Activated naive CD4-positive, alpha-beta T cell treated with anti-CD3 and anti-CD28 coated beads, Interleukin-2, amount 50 U/mL, for 72 hours (primary cell): ENCODE results near the gene RTN4R. TPM values are rescaled to one million over a fixed set of nuclear protein-coding genes. Genes with fewer than 3 reads are reported as not detected.
"Not testable (repeated sequence)": the region's sequence is repeated elsewhere in the genome, so short reads cannot be mapped to it uniquely, and the experiment has no call there.

Experiments used
- ATAC-seq, 2 donors: fragments of 150-1000 bp; cut with Tn5 transposase; 2 replicates each; pipeline ENCODE4 v1.10.0; 2021; ENCODE audit warnings: mild to moderate bottlenecking in 2 of 2, moderate library complexity in 2 of 2
- DNase-seq, 2 donors: peaks; one replicate each; pipeline ENCODE4 v3.0.0; 2021 to 2022; ENCODE audit warnings: low spot score in 2 of 2
- H3K27ac Mint-ChIP-seq, 2 donors: one replicate each; pipeline ENCODE4 v1.8.0; 2022; ENCODE audit warnings: mild to moderate bottlenecking in 2 of 2, mixed read lengths in 2 of 2
- H3K36me3 Mint-ChIP-seq, 2 donors: one replicate each; pipeline ENCODE4 v1.8.0; 2022; ENCODE audit warnings: mixed read lengths in 2 of 2
- H3K9me3 Mint-ChIP-seq, 2 donors: one replicate each; pipeline ENCODE4 v1.8.0; 2022; ENCODE audit warnings: mixed read lengths in 2 of 2
- total RNA-seq, 2 donors: library from RNA; stranded (reverse); gene quantifications; one replicate each; pipeline ENCODE4 v1.2.3, GENCODE V29; 2022

The RTN4R gene
- total RNA-seq, 2 donors from 2014 or later = 1.1 to 2.2 TPM

- ATAC-seq = no peak
- DNase-seq = no peak
Measured at GRCh38 chr22:20267441-20268278, 458 bp downstream of the RTN4R start.

GRCh38 chr22:20266667-20267440 lies 1.3 kb downstream of the RTN4R start:
- H3K36me3 Mint-ChIP-seq, ATAC-seq, H3K27ac Mint-ChIP-seq, DNase-seq, H3K9me3 Mint-ChIP-seq: not testable (repeated sequence)

More at GRCh38 chr22:20267441-20268278, 458 bp downstream of the RTN4R start:
- Mint-ChIP-seq H3K36me3 (no peaks in the 10 kb centered on the region), H3K9me3 (no peaks in the 10 kb centered on the region), H3K27ac (no peak overlapping the region)

GRCh38 chr22:20265772-20266666 lies 2.1 kb downstream of the RTN4R start:
- not testable (repeated sequence) for ATAC-seq, H3K27ac Mint-ChIP-seq, H3K36me3 Mint-ChIP-seq, H3K9me3 Mint-ChIP-seq, DNase-seq

GRCh38 chr22:20264614-20265452 lies 3.3 kb downstream of the RTN4R start:
- Mint-ChIP-seq H3K9me3 (no peaks in the 10 kb centered on the region), H3K36me3 (no peaks in the 10 kb centered on the region), H3K27ac (no peak overlapping the region)
- no peak for ATAC-seq
- no peak for DNase-seq

GRCh38 chr22:20263404-20264281 lies 4.5 kb downstream of the RTN4R start:
- not testable (repeated sequence) for H3K27ac Mint-ChIP-seq, ATAC-seq, DNase-seq, H3K36me3 Mint-ChIP-seq, H3K9me3 Mint-ChIP-seq

GRCh38 chr22:20262582-20263147 lies 5.5 kb downstream of the RTN4R start:
- DNase-seq (no peak), ATAC-seq (no peak)
- Mint-ChIP-seq H3K9me3 (no peaks in the 10 kb centered on the region), H3K27ac (no peak overlapping the region), H3K36me3 (no peaks in the 10 kb centered on the region)

- H3K36me3 Mint-ChIP-seq = no peaks in the 10 kb centered on the region
Measured at GRCh38 chr22:20261848-20262581, 6.1 kb downstream of the RTN4R start.

GRCh38 chr22:20260071-20260765 lies 7.9 kb downstream of the RTN4R start:
- Mint-ChIP-seq H3K36me3 (no peaks in the 10 kb centered on the region), H3K27ac (no peak overlapping the region), H3K9me3 (no peaks in the 10 kb centered on the region)
- ATAC-seq (no peak), DNase-seq (no peak)

More at GRCh38 chr22:20261848-20262581, 6.1 kb downstream of the RTN4R start:
- DNase-seq = no peak
- Mint-ChIP-seq H3K9me3 (no peaks in the 10 kb centered on the region), H3K27ac (no peak overlapping the region)
- ATAC-seq = no peak

- Mint-ChIP-seq H3K36me3 (no peaks in the 10 kb centered on the region), H3K27ac (no peak overlapping the region), H3K9me3 (no peaks in the 10 kb centered on the region)
- ATAC-seq = no peak
- DNase-seq = no peak
Measured at GRCh38 chr22:20259327-20259688, 8.8 kb downstream of the RTN4R start.

GRCh38 chr22:20258584-20259326 lies 9.4 kb downstream of the RTN4R start:
- H3K27ac Mint-ChIP-seq = no peak overlapping the region

GRCh38 chr22:20258021-20258299 lies 10.2 kb downstream of the RTN4R start:
- no peak overlapping the region for H3K27ac Mint-ChIP-seq
- H3K9me3 Mint-ChIP-seq = no peaks in the 10 kb centered on the region
- ATAC-seq = no peak
- no peak for DNase-seq
- H3K36me3 Mint-ChIP-seq = no peaks in the 10 kb centered on the region

More at GRCh38 chr22:20258584-20259326, 9.4 kb downstream of the RTN4R start:
- peak in 1 of 2 donors; percentile 56 for DNase-seq
- ATAC-seq = peak in 1 of 2 donors; percentile 67
- Mint-ChIP-seq H3K9me3 (no peaks in the 10 kb centered on the region), H3K36me3 (no peaks in the 10 kb centered on the region)

GRCh38 chr22:20257212-20258020 lies 10.7 kb downstream of the RTN4R start:
- no peak for ATAC-seq
- H3K27ac Mint-ChIP-seq = no peak overlapping the region

More at GRCh38 chr22:20257212-20258020, 10.7 kb downstream of the RTN4R start:
- H3K36me3 Mint-ChIP-seq = no peaks in the 10 kb centered on the region
- H3K9me3 Mint-ChIP-seq = no peaks in the 10 kb centered on the region
- DNase-seq = no peak
